COLO668 (cell line): ENCODE measurements around the gene HERC2.
"Not testable (repeated sequence)": the region's sequence is repeated elsewhere in the genome, so short reads cannot be mapped to it uniquely, and the experiment has no call there.

Source experiments
- DNase-seq: peaks from one replicate; lab custom pipeline; 2025; ENCODE audit not compliant: unreplicated experiment; lab: John Stamatoyannopoulos, UW

The HERC2 gene

DNA sequence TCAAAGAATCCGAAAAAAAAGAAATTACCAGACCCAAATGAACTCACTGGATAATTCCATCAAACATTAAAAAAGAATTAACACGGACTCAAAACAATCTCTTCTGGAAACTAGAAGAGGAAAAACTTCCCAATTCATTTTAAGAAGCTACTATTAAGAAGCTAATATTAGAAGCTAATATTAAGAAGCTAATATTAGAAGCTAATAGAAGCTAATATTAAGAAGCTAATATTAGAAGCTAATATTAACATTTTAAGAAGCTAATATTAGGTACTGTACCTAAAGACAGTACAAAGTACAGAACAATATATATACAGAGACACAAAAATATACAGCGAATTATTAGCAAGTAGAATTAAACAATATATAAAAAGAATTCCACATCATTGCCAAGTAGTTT lies 35.9 kb downstream of the HERC2 start:
- DNase-seq = no peak

GRCh38 chr15:28281876-28282275 lies 40.1 kb downstream of the HERC2 start:
- DNase-seq = no peak

DNA sequence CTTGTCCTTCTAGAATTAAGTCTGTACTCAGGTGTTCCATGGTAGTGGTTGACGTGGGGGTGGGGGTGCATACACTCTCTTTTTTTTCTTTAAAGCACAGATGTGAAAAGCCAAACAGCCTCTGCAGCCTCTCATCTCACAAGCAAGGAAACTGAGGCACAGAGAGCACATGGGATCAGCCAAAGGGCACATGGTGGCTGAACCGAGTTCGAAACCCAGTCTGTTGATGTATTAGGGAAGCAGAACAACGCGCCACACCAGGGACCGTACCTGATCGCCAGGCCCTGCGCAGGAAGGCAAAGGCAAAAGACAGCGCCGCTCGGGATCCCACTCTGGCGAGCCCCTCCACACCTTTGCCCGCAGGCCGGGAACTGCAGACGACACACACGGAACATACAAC lies 47.3 kb downstream of the HERC2 start:
- DNase-seq = no peak

DNA sequence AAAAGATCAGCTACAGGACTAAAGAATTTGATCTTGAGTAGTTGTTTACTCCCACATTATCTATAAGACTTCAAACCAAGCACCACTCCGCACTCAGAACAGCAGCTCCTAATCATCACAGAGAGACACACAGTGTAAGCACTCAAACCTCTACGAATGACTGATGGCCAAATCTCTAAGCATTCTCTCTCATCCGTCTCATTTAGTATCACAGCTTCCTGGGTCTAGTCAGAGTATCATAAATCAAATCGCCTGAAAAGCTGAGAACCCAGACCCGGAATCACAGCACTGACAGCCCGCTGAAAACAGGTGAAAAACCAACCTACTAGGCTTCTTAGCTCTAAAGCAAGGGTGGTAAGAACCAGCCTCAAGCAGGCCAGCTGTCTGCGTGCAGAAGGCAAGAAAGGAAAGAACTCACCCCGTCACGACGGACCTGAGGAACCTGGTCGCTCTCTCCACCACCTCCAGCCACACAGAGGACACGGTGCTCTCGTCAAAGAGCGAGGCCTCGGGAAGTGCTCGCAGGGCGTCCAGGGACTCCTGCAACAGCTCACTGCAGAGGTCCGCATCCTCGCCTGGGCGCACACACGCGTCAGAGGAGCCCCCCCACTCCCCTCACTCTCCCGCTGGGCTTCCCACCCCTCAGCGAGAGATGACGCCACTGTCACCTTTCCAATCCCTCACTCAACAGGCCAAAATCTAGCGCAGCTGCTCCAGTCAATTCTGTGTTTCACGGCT lies 47.9 kb downstream of the HERC2 start:
- DNase-seq = no peak

DNA sequence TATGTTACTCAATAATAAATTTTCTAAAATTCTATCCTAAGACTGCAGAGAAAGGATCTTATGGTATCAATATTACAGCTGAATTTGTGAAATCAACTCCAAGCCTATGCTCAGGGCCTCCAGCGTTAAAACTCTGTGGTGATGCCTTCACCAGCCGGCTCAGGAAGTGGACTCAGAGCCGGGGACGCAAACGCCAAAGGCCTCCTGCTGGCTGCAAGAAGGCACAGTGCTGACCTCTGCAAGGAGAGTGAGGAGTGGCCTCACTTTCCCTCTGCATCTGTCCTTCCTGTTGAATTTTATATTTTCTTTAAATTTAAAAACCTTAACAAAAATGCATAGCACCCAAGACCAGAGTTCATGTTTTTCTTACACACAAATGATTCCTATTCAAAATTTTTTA lies 48.5 kb downstream of the HERC2 start:
- no peak for DNase-seq

- DNase-seq = no peak
Observed at GRCh38 chr15:28272587-28272986, 49.4 kb downstream of the HERC2 start.

DNA sequence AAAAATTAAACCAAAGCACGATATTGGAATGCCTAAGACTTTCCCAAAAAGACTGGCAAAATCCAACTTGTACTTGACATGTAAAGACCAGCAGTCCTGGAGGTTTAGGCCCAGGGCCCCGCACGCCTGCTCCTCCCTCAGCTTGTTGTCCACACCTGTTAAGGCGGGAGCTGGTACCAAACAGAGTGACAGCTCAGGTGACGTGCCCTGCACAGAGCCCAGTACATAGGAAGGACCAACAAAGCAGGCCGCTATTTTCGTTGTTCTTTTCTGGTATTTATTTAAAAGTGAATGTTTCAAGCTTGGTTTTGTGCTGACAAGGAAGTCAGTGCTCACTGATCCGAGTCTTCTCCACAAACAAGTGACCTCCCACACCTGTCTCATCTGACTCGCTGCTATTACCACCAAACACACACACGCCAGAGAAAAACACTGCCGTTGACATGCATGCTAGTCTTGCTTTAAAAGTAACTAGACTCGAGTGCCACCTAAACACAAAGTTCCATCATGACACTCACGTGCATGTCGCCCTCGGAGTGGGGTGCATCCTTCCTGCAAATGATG lies 50.2 kb downstream of the HERC2 start:
- no peak for DNase-seq

- no peak for DNase-seq
Observed at GRCh38 chr15:28269097-28269496, 52.9 kb downstream of the HERC2 start.

DNA sequence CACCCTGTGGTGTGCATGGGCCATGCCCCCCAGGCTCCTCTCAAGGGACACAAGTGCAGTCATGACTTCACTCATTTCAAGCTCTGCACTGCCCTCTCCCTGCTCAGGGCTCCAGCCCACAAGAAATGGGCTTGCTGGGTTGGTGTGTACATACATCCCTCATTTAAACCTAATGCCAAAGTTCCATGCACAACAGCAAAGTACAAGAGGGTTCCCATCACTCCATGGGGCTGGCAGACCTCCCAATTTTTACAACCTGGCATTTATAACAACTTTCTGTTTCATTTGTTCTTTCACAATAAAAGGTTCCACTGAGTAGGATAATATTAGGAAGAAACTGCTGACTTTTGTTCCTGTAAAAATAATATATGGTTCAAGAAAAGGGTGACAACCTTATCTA lies 54.3 kb downstream of the HERC2 start:
- DNase-seq = no peak

- DNase-seq = no peak
Observed at GRCh38 chr15:28265334-28266019, 56.5 kb downstream of the HERC2 start.

GRCh38 chr15:28264166-28264565 lies 57.8 kb downstream of the HERC2 start:
- DNase-seq = no peak

GRCh38 chr15:28262438-28262837 lies 59.5 kb downstream of the HERC2 start:
- DNase-seq = no peak

DNA sequence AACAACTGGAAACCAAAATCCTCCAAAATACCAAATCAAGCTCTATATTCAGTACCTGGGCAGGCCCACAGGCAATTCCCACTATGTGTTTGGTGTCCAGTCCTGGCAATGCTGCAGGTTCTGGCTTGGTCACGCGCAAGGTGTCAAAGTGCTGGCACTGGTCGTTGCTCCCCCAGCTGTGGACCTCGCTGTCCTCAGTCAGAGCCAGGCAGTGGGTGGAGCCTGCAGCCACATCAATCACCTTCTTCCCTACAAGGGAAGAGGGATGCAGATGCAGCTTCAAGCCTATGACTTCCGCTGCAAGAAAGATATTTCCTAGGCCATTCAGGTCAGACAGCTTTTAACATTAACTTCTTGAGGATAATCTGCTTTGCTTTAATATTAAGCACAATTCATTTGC lies 61.3 kb downstream of the HERC2 start:
- DNase-seq = no peak

DNA sequence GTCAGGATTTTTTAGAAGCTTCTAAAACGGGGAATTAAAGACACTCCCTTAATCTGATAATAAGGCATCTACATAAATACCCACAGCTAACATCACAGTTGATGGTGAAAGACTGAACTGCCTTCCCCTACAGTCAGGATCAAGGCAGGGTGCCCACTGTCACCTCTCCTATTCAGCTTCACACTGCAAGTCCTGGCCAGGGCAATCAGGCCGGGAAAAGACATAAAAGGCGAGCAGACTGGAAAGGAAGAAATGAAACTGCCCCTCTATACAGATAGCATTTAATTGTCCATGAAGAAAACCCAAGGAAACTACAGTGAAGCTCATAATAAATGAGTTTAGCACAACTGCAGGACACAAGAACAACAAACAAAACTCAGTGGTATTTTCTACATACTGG lies 61.7 kb downstream of the HERC2 start:
- DNase-seq = no peak

- DNase-seq = no peak
Observed at GRCh38 chr15:28255965-28256364, 66.0 kb downstream of the HERC2 start.

- no peak for DNase-seq
Observed at GRCh38 chr15:28252831-28253230, 69.1 kb downstream of the HERC2 start.

- DNase-seq = peak; percentile 26
Observed at GRCh38 chr15:28246605-28247004, 75.4 kb downstream of the HERC2 start.

DNA sequence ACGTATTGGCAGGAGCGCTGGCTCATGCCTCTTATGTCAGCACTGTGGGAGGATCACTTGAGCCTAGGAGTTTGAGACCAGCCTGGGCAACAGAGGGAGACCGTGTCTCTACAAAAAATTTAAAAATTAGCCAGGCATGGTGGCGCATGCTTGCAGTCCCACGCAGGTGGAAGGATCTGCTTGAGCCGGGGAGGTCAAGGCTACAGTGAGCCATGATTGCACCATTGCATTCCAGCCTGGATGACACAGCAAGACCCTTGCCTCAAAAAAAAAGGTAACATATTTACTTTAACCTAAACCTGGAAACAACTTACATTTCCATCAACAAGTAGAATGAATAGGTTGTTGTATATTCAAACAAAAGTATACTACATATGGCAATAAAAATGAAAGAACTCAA lies 78.1 kb downstream of the HERC2 start:
- no peak for DNase-seq

DNA sequence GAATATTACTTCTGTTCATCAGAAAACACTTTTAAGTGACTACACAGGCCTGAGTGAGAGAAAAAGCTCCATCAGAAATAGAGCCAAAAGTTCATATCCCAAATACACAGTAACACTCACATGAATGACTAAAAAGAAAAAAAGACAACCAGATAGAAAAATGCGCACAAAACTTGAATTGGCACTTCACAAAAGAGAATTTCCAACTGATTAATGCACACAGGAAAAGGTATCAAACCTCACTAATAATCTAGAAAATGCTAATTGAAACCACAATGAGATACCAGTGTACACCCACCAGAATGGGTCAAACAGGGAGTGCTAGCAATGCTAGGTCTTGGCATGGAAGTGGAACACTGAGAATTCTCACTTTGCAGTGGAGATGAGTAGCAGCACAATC lies 78.6 kb downstream of the HERC2 start:
- DNase-seq = no peak

DNA sequence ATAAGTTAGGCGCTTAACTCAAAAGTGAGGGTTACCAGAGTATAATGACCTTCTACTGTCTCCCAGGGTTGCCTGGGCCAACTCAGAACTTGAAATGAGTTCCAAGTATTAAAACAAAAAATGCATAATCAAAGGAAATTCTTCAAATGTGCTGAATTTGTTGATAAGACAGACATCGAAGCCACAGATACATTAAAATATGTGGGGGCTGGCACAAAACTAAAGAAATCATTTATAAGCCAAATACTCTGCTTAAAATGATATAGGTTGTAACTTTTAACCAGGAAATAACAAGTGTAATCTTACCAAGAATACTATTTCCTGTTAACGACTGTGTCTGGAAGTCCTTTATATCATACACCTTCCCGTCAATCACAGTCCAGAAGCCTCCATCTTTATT lies 83.7 kb downstream of the HERC2 start:
- not testable (repeated sequence) for DNase-seq

DNA sequence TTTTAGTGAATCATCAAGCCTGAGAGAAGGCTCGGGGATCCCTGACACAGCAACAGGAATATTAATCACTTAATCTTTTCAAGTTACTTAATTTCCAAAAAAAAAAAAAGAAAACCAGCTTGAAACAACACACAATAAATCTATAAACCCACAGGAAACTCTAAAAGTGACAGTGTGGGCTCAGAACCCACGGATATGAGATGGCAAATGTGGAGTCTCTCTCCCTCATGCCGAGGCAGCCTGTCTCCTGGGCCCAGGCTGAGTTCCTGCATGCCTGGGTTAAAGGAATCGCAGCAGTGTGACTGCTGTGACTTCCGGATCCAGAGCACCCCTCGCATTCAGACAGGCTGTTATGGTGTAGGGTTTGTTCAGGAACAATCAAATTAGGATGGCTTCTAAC lies 90.2 kb downstream of the HERC2 start:
- DNase-seq = not testable (repeated sequence)

- DNase-seq = not testable (repeated sequence)
Observed at GRCh38 chr15:28231336-28231735, 90.6 kb downstream of the HERC2 start.
